LoVo (cell line): ENCODE measurements around the gene RIGI.
A peak's percentile ranks its signal among the peaks of the same experiment; 100 is the strongest.
"Not testable (repeated sequence)": the region's sequence is repeated elsewhere in the genome, so short reads cannot be mapped to it uniquely, and the experiment has no call there.

Experiments
- DNase-seq: peaks from one replicate; pipeline ENCODE4 v3.0.0-alpha.2; 2016; ENCODE audit warnings: low spot score

RIGI gene

DNA sequence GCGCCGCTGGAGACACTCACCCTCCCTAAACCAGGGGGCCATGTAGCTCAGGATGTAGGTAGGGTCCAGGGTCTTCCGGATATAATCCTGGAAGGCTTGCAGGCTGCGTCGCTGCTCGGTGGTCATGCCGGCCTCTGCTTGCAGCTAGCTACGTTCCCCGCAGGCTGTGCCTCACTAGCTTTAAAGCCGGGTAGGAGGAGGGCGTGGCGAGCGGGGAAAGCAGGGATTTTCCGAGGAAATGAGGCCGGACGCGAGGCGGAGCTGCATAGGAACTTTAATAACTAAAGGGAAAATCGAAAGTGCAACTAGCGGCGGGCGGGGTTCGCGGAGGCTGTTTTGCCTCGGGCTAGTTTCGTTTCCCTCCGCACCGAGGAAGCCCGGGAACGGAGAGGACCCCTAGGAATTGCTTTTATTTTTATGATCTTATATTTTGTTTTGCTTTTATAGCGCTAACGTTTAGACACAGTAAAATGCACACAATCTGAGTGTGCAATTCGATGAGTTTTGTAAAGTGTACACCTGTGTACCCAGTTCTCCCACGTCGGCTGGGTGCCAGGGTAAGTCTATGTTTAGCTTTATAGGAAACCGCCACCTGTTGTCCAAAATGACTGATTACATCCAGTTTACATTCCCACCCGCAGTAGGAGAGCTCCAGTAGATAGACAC, at the start of gene RIGI:
Gene RIGI (minus strand): TSS at position 156 of the 666 bp plus-strand sequence. CDS start 30 bp downstream, at position 126.
- DNase-seq: peak; percentile 94

DNA sequence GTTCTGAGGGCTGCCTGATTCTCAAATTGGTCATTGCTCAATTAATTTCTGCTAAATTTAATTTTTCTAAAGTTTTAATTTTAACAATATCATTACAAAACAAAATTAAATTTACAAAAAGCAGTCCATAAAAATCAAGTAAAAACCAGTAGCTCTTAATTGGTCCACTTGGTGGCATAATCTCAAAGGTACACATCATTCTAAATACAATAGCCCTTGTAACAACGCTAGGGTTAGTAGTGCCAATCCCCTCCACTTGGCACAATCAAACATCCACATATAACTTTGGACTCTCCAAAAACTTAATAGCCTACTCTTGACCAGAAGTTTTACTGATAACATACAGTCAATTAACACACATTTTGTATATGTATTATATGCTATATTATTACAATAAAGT, 48.9 kb upstream of the RIGI start:
- no peak for DNase-seq

DNA sequence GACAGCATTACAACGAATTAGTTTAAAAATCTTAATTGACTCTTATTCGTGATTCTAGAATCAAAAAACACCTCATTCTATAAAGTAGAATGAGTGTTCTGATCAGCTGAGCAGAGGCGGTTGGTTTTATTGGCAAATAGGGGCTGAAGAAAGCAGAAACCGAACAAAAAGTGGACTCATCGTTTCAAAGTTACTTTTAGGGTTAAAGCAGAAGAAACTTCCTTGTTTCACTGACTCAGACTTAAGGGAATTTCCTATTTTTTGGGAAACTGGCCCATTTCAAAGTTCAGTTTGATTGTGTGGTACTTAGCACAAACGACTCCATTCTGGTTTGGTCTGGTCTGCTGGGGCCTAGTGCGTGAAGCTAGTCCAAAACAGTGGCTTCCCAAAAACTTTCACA, 47.8 kb upstream of the RIGI start:
- no peak for DNase-seq

DNA sequence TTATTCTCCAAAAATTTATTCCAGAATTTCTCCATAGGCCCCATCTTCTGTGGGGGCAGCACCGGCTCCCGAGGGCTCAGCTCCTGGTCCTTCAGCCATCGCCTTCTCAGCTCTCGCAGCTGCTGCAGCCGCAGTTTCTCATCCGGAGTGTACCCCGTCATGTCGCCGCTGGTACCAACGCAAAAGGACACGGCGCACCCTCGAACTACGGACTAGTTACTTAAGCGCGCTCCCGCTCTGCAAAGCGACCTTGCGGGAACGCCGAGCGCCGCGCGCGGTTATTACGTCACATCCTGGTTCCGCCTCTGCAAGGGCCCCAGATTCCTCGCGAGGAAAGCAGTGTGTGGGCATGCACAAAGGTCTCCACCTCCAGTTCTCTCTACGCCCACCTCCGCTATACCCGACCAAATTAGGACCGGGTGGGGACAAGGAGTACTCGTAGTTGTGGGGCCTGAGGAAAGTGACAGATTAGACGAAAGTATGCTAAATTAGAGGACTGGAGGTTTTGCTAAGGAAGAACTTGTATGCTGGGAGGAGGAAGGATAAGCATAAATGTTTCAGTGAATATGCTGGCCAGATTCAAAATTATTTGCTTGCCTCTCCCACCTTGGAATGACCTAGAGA, 47.0 kb upstream of the RIGI start, which contains the start of gene NDUFB6:
Gene NDUFB6 (minus strand): TSS at position 260 of the 624 bp plus-strand sequence. CDS start 99 bp downstream, at position 161.
- peak; percentile 97 for DNase-seq

- DNase-seq: peak; percentile 75
Measured at GRCh38 chr9:32571969-32572899, 46.2 kb upstream of the RIGI start.

DNA sequence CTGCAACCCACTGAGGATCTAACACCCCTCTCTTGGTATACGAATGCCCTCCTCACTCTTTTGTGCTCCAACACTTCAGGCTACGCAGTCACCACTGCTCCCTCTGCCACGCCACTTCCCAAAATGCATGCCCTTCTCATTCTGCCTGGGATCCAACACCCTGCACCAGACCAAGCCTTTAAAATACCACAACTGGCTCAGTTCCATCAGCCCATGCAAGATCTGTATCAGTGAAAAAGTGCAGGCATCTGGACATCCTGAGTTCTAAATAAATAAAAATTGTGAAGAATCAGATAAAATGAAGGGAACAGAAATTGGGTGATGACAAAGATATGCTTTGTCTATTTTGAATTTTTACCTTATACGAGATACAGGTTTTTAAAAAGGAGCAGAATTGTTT, 44.3 kb upstream of the RIGI start:
- no peak for DNase-seq

DNA sequence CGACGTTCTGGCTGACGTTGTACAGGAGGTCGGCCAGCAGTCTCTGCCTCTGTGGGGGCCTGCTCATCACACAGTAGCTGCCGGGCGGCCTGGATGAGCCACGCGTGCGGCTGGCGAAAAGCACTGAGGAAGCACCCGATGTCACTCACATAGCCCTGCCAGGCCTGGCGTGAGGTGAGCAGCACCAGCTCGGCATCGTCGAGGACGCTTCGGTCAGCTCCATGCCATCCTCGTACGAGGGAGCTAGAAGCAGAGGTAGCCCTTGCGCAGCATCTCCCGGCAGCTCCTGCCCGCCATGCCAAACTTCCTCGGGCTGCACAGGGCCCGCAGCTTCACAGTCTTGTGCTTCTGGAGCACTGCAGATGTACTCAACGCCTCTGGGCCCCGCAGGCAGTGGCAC, 40.8 kb upstream of the RIGI start:
- no peak for DNase-seq

DNA sequence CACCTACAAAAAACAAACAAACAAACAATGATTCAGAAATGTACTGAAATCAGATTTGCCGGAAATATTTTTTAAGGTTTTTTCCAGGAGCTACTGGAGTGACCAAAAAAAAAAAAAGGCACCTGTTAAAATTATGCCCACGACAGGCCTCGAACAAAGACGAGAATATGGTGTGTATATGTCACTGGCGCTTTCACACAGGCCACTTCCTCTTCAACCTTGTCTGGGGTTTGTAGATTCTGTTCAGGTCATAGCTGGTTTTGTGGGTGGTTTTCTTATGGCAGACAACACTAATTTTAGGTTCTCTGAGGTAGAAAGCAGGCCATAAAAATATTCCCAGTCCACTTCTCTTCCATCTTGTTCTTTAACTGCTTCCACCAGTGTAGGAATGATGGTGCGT, 40.0 kb upstream of the RIGI start:
- DNase-seq: no peak

DNA sequence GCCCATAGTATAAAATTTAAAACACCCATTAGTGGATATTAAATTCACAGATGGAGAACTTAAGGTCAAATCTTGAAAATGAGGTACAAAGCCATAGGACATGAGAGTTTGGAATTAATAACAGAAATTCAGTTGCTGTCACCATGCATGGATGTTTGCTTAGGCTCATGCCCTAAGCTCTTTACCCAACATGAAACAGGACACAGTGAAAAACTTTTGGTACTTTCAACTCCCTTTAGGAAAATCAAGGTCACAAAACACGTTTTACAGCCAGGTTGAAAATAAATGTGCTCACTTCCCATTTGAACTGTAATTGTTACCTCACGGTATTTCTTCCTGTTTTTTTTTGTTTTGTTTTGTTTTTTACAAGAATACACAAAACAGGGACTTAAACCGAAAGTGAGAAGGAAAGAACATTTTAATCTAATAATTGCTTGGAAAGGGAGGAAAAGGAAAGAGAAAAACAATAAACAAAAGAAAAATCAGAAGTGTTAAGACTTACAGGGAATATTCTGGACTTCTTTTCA, 32.5 kb upstream of the RIGI start:
- DNase-seq: no peak

DNA sequence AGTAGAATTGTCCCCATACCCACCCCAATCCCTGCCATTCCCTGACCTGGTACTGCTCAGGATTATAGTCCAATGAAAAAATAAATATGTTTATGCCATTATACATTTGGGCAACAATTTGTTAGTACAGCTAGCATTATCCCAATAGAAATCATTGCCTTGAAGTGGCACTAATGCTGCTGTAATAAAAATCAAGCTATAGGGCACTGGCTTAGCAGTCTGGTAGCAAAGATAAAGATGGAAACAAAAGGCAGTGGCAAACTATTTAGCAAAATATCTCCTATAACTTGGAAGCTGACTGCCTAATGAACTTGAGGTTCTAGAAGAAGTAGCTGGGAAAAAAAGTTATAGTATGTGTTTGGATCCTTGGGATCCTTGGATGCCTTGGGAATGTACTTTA, 28.6 kb upstream of the RIGI start:
- no peak for DNase-seq

DNA sequence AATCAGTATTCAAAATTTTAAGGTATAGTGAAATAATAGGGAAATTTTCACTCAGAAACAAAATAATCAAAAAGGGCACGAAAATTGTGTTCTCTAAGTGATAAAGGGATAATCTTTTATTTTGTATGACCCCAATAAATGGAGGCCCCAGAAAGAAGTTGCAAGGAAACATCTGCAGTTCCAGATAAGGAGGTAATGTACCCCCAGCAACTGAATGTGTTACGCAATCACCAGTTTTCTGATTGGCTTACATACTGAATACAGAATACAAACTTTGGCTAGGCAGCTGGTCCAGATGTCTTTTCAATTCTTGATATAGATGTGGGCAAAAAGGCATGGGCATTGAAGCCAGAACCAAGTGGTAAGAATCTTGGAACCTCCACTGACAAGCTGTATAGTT, 28.1 kb upstream of the RIGI start:
- no peak for DNase-seq

DNA sequence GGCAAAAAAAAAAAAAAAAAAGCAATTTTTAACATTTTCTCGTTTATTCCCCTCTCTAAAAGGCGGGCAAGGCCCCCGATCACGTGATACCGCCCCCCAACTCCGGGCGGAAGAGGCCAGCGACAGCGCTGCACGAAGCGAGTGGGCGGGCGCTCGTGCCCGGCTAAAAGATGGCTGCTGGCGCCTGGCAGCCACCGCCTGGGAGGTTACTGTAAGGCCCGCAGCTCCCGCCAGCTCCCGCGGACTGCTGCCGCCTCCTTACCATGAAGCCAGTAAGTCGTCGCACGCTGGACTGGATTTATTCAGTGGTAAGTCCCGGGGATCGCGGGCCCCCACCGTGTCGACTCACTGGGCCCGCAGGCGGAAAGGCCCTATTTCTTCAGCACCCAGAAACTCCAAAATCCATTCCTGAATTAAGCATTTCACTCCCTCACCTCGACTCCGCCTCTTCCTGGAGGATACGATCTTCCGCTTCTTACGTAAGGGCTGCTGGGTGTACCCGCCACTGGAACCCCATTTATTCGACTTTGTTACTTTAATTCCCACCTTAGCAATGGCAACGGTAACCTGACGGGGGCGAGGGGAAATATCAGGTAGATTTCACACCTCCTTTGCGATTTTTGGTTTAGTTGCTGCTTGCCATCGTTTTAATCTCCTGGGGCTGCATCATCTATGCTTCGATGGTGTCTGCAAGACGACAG, 26.3 kb upstream of the RIGI start, which contains the start of the genes SMIM27 and TOPORS:
Gene SMIM27 (plus strand): TSS at position 156 of the 701 bp plus-strand sequence. CDS start 108 bp downstream, at position 264.
Gene TOPORS (minus strand): TSS at position 415 of the 701 bp plus-strand sequence. CDS start 150 bp downstream, at position 265.
- DNase-seq: peak; percentile 92

- DNase-seq: peak; percentile 32
Measured at GRCh38 chr9:32551276-32552051, 25.5 kb upstream of the RIGI start.

GRCh38 chr9:32550562-32551275, 24.7 kb upstream of the RIGI start:
- DNase-seq: peak; percentile 76

DNA sequence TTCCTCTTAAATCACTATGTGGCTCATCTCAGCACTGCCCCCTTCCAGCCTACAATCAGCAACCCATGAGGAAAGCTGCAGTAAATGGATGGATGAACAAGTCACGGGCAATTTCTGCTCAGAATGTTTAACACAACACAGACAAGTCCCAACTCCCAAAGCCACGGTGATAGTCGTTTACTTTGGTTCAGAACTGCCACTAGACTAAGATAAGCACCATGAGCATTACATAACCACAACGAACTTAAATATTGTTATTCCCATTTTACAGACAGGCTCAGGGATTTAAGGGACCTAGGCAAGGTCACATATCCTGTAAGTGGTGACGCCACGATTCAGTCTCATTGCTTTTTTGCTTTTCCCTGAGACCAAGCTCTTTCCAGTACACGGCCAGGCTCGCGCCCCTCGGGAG, 24.2 kb upstream of the RIGI start:
- DNase-seq: no peak

DNA sequence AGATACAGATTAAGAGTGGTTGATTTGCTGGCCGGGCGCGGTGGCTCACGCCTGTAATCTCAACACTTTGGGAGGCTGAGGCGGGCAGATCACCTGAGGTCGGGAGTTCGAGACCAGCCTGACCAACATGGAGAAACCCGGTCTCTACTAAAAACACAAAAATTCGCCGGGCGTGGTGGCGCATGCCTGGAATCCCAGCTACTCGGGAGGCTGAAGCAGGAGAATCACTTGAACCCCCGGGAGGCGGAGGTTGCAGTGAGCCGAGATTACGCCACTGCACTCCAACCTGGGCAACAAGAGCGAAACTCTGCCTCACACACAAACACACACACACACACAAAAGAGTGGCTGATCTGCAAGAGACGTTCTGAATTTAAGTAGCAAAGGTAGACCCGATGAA, 22.2 kb upstream of the RIGI start:
- DNase-seq: not testable (repeated sequence)

DNA sequence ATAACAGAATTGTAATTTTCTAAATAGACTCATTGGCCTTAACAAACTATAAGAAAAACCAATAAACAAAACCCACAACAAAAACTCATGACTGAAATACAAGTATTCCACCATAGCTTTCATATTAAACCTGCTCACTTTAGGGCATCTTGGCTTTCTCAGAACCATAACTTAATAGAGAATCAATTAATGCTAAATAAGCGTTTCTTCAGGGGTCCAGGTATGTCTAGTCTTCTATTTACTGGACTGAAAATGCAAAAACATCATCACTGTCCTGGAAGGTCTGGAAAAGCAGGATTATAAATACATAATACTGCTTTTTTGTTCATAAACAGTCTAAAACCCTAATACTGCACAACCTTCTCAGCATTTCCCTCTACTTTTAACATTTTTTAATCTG, 19.9 kb upstream of the RIGI start:
- no peak for DNase-seq

- no peak for DNase-seq
Measured at GRCh38 chr9:32543047-32543446, 17.1 kb upstream of the RIGI start.

DNA sequence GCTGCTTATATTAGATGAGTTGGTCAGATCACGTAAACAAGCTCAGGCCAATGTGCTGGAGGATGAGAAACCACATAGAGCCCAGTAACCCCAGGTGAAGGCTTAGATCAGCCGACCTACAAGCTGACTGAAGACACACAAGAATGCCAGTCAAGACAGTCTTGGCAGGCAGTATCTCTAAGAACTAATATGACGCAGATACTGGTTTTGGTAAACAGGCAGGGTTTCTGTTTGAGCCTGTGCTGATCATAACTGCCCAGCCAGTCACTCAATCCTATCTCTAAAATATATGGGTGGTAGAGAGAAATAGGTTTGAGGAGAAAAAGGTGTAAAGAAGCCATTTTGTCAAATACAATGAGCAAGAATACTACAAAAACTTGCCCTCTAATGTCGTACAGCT, 7.8 kb upstream of the RIGI start:
- DNase-seq: no peak

GRCh38 chr9:32533336-32533735, 7.3 kb upstream of the RIGI start:
- DNase-seq: no peak
